ENCODE measurements around the gene EFCAB14.
"Not testable (repeated sequence)": the region's sequence is repeated elsewhere in the genome, so short reads cannot be mapped to it uniquely, and the experiment has no call there.

The EFCAB14 gene

GRCh38 chr1:46652321-46653100, 66.4 kb downstream of the EFCAB14 start:
- no peak for DNase-seq

GRCh38 chr1:46651152-46651551, 67.8 kb downstream of the EFCAB14 start:
- not testable (repeated sequence) for DNase-seq

- no peak for DNase-seq
These were observed 68.4 kb downstream of the EFCAB14 start for GRCh38 chr1:46650491-46650890.

DNA sequence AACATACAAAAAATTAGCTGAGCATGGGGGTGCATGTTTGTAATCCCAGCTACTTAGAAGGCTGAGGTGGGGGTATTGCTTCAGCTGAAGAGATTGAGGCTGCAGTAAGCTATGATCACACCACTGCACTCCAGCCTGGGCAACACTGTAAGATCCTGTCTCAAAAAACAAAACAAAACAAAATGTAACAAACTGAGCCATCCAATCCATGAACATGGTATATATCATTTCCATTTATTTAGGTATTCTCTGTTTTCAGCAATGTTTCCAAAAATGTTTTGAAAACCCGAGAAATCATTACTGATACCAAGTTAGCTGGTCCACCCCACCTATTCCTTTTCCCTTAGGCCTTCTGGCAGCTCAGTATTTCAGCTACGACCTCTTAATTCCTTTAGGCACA, 69.2 kb downstream of the EFCAB14 start:
- no peak for DNase-seq

DNA sequence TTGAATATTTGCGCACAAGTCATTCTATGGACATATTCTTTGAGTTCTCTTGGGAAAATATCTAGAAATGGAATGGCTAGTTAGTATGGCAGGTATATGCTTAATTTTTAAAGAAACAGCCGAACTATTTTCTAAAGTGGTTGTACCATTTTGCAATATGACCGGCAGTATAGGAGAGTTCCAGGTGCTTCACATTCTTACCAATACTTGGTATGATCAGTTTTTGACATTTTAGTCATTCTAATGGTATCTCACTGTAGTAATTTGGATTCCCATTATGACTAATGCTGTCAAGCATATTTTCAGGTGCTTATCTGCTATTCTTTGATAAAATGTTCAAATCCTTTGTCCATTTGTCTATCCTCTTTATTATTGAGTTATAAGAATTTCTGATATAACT, 71.3 kb downstream of the EFCAB14 start:
- DNase-seq = no peak

DNA sequence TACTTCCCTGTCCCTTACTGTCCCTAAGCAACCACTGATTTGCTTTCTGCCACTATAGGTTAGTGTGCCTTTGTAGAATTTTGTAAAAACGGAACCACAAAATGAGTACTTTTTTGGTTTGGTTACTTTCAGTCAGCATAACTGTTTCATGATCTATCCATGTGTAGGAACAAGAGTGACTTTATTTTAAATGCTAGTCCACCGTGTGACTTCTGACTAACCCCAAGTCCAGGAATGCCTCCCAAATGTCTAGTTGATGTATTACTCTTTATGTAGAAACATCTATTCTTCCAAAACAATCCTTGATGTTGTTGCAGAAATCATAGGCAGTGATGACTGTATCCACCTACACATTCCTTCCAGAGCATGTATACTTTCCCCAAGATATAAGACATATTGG, 72.1 kb downstream of the EFCAB14 start:
- no peak for DNase-seq

DNA sequence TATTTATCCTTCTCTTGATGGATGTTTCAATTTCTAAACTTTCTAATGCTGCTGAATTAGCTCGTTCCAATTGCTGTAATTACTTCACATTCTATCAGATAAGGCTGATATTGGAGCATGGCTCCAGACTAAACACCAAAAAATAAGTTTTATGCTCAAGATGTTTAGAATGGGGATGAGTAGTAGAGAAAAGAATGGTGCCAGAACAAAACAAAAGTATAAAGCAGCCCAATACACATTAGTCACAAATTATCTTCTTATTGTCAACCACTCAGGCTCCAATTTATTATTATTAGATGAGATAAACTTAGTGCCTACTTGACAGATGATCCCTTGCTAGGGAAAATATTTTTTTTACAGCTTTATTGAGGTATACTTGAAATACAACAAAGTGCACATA, 72.6 kb downstream of the EFCAB14 start:
- DNase-seq = no peak

GRCh38 chr1:46645815-46646214, 73.1 kb downstream of the EFCAB14 start:
- DNase-seq = no peak

DNA sequence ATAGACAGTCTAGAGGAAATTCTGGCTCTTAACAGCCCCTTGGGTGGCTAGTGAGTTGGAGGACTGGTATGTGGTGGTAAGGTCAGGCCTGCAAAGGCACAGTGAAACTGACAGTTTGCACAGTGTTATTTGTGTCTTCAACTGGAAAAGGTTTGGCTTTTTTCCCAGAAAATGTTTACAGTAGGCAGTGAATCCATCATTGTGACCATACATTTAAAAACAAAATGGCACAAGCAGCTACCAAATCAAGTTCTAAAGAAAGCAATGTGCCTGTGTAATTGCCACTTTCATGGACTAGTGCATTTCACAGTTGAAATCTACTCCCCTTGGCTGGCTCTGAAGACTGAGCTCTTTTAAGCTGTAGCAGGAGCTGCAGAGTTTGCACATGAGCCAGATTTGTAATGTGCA, 75.5 kb downstream of the EFCAB14 start:
- DNase-seq = no peak

GRCh38 chr1:46642115-46642680, 76.7 kb downstream of the EFCAB14 start:
- no peak for DNase-seq

DNA sequence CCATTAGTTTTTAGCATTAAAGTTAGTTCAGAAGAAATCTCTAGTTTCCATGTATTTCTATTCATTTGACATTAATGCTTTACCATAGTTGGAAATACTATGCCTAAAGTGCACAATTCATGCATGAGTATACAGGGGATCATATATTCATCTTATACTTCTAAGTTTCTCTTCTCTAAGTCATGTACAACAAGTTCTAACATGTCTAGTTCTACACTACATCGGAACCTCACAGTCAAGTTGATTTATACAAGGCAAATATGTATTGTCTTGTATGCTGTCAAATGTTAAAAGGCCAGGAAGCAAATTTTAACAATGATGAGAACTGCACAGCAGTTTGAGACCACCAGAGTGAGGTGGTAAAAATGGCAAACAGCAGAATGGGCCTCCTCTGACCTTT, 79.4 kb downstream of the EFCAB14 start:
- no peak for DNase-seq

GRCh38 chr1:46638921-46639320, 80.0 kb downstream of the EFCAB14 start:
- DNase-seq = no peak

DNA sequence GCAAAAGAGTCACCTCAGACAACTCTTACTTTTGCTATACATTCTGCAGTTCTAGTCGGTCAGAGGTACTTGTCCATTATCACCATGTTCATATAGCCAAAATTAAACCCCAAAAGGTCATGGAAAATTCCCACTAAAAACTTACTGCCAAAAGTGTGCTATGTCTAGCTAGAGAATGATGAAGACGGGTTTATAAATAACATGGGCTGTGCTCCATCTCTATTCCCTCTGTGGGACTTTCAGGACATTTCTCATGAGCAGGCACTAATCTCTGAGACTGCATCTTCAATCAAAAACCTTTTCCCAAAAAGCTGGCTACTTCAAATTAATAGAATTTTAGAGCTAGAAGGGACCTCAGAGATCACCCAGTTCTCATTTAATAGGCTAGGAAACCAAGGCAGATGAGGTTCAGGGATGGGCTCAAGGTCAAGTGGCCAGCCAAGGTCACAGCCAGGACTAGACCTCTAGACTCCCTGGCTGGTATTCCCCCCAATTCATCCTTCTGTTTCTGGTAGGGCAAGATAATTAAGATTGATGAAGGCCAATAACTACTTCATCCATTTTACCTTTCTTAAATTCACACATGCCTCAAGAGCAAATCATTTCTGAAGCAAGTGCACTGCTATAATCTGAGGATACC, 81.3 kb downstream of the EFCAB14 start:
- DNase-seq = no peak

DNA sequence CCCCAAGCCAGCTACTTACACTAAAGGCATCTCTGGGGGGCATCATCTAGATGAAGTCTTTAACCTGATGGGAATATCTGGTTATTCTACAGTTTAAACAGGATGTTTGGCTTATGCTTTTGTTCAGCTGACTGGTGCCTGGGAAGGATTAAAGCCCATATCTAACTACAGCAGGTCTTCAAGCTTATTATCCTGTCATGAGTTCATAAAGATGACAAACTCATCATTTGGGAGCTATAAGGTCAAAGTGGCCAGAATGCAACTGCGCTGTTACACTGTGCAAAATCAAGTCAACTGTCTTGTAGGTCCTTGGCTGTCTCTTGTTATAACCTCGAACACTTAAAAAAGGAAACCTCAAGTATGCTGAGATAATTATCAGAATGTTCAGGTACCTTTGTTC, 83.7 kb downstream of the EFCAB14 start:
- no peak for DNase-seq

GRCh38 chr1:46630719-46631118, 88.2 kb downstream of the EFCAB14 start:
- no peak for DNase-seq

All from cortex of kidney (tissue), 1 donor.